Measurements from ENCODE around the gene GLYATL3. TPM values are rescaled to one million over a fixed set of nuclear protein-coding genes. Genes with fewer than 3 reads are reported as not detected.
A peak's percentile ranks its signal among the peaks of the same experiment; 100 is the strongest.

GLYATL3 gene
- total RNA-seq, 1 donor from 2014 or later = not detected

- DNase-seq (ENCODE audit: low spot score) (no peak), ATAC-seq (no peak)
- intact Hi-C loops (cut with DNase I) = no loop called here
Observed at GRCh38 chr6:49540614-49541013, 40.9 kb downstream of the GLYATL3 start.

- intact Hi-C loops (cut with DNase I) = no loop called here
- ATAC-seq (no peak), DNase-seq (ENCODE audit: low spot score) (no peak)
Observed at GRCh38 chr6:49541210-49541724, 41.5 kb downstream of the GLYATL3 start.

GRCh38 chr6:49541936-49542335 is 42.2 kb downstream of the GLYATL3 start:
- intact Hi-C loops (cut with DNase I) = no loop called here
- no peak for ATAC-seq
- no peak for DNase-seq (ENCODE audit: low spot score)

- intact Hi-C loops (cut with DNase I) = no loop called here
- ATAC-seq (no peak), DNase-seq (ENCODE audit: low spot score) (no peak)
Observed at GRCh38 chr6:49543087-49543858, 43.5 kb downstream of the GLYATL3 start.

- DNase-seq (ENCODE audit: low spot score) = no peak
- ATAC-seq = no peak
- intact Hi-C loops (cut with DNase I) = no loop called here
Observed at GRCh38 chr6:49546331-49546730, 46.6 kb downstream of the GLYATL3 start.

GRCh38 chr6:49548613-49549304 is 49.0 kb downstream of the GLYATL3 start:
- ATAC-seq (no peak), DNase-seq (ENCODE audit: low spot score) (no peak)
- intact Hi-C loops (cut with DNase I) = no loop called here

- ATAC-seq (no peak), DNase-seq (ENCODE audit: low spot score) (no peak)
- intact Hi-C loops (cut with DNase I) = no loop called here
Observed at GRCh38 chr6:49549691-49550491, 50.2 kb downstream of the GLYATL3 start.

GRCh38 chr6:49550492-49551077 is 50.9 kb downstream of the GLYATL3 start, which contains the start of gene C6orf141:
C6orf141 (plus strand) TSS chr6:49550668; CDS start chr6:49550793, 125 bp downstream.
- peak; percentile 70 for ATAC-seq
- DNase-seq (ENCODE audit: low spot score) = no peak
- intact Hi-C loops (cut with DNase I) = no loop called here

- no peak for DNase-seq (ENCODE audit: low spot score)
Observed at GRCh38 chr6:49551078-49551865, 51.5 kb downstream of the GLYATL3 start.

GRCh38 chr6:49551866-49552129 is 52.1 kb downstream of the GLYATL3 start:
- no peak for DNase-seq (ENCODE audit: low spot score)
- no peak for ATAC-seq
- intact Hi-C loops (cut with DNase I) = no loop called here

More at GRCh38 chr6:49551078-49551865, 51.5 kb downstream of the GLYATL3 start:
- intact Hi-C loops (cut with DNase I) = no loop called here
- ATAC-seq = peak; percentile 60

GRCh38 chr6:49552596-49552995 is 52.9 kb downstream of the GLYATL3 start:
- intact Hi-C loops (cut with DNase I) = no loop called here

GRCh38 chr6:49553384-49553783 is 53.7 kb downstream of the GLYATL3 start:
- intact Hi-C loops (cut with DNase I) = no loop called here
- DNase-seq (ENCODE audit: low spot score) (no peak), ATAC-seq (no peak)

More at GRCh38 chr6:49552596-49552995, 52.9 kb downstream of the GLYATL3 start:
- ATAC-seq (no peak), DNase-seq (ENCODE audit: low spot score) (no peak)

- DNase-seq (ENCODE audit: low spot score) (no peak), ATAC-seq (no peak)
- intact Hi-C loops (cut with DNase I) = no loop called here
Observed at GRCh38 chr6:49555951-49556350, 56.2 kb downstream of the GLYATL3 start.

GRCh38 chr6:49556429-49556837 is 56.7 kb downstream of the GLYATL3 start:
- DNase-seq (ENCODE audit: low spot score) (no peak), ATAC-seq (no peak)
- intact Hi-C loops (cut with DNase I) = no loop called here

GRCh38 chr6:49557177-49557576 is 57.5 kb downstream of the GLYATL3 start:
- ATAC-seq (no peak), DNase-seq (ENCODE audit: low spot score) (no peak)
- intact Hi-C loops (cut with DNase I) = no loop called here

GRCh38 chr6:49558238-49558637 is 58.5 kb downstream of the GLYATL3 start:
- ATAC-seq (no peak), DNase-seq (ENCODE audit: low spot score) (no peak)
- intact Hi-C loops (cut with DNase I) = no loop called here

GRCh38 chr6:49563006-49563886 is 63.5 kb downstream of the GLYATL3 start:
- ATAC-seq = no peak
- DNase-seq (ENCODE audit: low spot score) = no peak
- intact Hi-C loops (cut with DNase I) = no loop called here

GRCh38 chr6:49564552-49564951 is 64.8 kb downstream of the GLYATL3 start:
- intact Hi-C loops (cut with DNase I) = no loop called here
- DNase-seq (ENCODE audit: low spot score) (no peak), ATAC-seq (no peak)

Data from sciatic nerve (tissue), 2 donors.